GM18858 (cell line): ENCODE measurements around the gene OR13C2.
"Not testable (repeated sequence)": the region's sequence is repeated elsewhere in the genome, so short reads cannot be mapped to it uniquely, and the experiment has no call there.

ENCODE experiments used
- ATAC-seq: cut with Tn5 transposase; IDR thresholded peaks from one replicate; pipeline ENCODE4 v1.9.1; 2021; ENCODE audit not compliant: unreplicated experiment

The OR13C2 gene, protein sequence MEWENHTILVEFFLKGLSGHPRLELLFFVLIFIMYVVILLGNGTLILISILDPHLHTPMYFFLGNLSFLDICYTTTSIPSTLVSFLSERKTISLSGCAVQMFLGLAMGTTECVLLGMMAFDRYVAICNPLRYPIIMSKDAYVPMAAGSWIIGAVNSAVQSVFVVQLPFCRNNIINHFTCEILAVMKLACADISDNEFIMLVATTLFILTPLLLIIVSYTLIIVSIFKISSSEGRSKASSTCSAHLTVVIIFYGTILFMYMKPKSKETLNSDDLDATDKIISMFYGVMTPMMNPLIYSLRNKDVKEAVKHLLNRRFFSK

GRCh38 chr9:104605527-104605926 lies at the start of gene OR13C2:
Gene OR13C2, minus strand, starts transcription at chr9:104605627. Its CDS starts 0 bp downstream, at chr9:104605627.
- not testable (repeated sequence) for ATAC-seq

DNA sequence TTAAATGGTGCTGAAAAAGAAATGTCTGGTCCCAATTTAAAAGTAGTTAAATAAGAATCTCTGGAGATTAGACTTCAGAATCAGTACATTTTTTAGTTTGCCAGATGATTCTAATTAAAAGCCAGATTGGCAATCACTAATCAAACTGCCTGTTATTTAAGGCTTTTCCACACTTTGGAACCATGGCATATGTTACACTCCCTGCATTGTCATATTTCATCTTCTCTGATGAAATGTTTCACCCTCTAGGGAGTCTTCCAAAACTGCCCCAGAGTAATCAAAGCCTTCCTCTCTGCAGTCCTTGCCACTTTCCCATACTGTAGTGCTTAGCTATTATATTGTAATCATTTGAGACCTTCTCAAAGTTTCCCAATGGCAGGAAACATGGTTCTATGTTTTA lies 30.0 kb upstream of the OR13C2 start:
- no peak for ATAC-seq

DNA sequence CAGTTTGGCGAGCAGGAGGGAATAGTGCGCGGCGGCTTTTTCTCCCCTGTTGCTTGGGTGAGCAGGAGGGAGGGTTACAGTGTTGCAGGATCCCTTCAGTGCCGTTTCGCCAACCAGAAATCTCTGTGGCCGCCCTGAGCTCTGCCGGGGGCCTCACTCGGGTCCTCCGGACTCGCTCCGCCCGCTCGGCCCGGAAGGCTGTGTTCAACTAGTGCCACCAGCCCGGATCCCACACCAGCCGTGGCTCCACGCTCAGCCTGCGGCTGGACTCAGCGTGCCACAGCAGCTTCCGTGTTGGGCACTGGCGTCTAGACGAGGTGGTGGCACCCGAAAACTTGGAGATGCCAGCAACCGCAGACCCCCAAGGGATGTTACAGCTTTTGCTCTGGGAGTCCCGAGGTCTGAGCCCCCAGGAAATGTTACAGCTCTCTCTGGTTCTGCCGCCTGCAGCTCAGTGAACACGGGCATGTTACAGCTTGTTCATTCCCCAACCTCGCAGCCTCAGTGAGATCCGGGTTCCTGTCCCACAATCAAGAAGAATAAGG lies 28.6 kb upstream of the OR13C2 start:
- no peak for ATAC-seq

- not testable (repeated sequence) for ATAC-seq
Observed at GRCh38 chr9:104625964-104626363, 20.5 kb upstream of the OR13C2 start.

DNA sequence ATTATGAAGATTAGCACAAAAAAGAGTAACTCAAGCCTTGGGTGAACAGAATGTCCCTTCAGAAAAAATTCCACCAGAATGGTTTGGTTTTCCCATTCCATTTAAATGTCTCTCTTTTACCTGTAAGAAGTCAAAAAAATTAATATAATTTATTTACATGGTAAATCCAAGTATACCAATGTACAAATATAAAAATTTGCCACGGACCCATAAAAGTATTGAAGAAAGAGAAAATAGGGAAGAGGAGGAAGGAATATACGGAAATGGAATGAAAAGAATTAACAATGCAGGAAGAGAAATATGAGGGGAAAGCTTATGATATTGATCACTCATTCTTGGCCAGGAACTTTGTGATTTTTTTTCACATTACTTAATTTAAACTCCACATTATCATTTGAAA lies 12.7 kb upstream of the OR13C2 start, which contains the start of gene OR13C9:
TSS of gene OR13C9 (minus strand) at position 101 of the 400 bp plus-strand sequence. CDS start at position 101, 0 bp downstream.
- ATAC-seq = no peak

- ATAC-seq = no peak
Observed at GRCh38 chr9:104617418-104617817, 12.0 kb upstream of the OR13C2 start.

- ATAC-seq = no peak
Observed at GRCh38 chr9:104611213-104611612, 5.8 kb upstream of the OR13C2 start.

- no peak for ATAC-seq
Observed at GRCh38 chr9:104608336-104608735, 2.9 kb upstream of the OR13C2 start.

GRCh38 chr9:104606152-104606551 lies 725 bp upstream of the OR13C2 start:
- ATAC-seq = no peak

- ATAC-seq = no peak
Observed at GRCh38 chr9:104604801-104605200, 626 bp downstream of the OR13C2 start.

DNA sequence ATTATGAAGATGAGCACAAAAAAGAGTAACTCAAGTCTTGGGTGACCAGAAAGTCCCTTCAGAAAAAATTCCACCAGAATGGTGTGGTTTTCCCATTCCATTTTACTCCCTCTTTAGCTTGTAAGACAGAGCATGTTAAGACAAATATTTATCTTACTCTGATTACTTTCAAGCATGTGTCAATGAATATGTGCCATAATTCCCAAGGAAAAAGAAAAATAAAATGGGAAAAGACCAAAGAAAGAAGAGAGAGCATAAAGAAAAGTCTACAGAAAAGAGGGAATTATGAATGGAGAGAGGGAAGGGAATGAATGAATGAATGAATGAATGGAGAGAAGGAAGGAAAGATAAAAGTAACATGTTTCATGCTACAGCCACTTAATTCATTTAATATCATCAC lies 6.1 kb downstream of the OR13C2 start, which contains the start of gene OR13C5:
TSS of gene OR13C5 (minus strand) at position 101 of the 400 bp plus-strand sequence. CDS start at position 101, 0 bp downstream.
- ATAC-seq = not testable (repeated sequence)

DNA sequence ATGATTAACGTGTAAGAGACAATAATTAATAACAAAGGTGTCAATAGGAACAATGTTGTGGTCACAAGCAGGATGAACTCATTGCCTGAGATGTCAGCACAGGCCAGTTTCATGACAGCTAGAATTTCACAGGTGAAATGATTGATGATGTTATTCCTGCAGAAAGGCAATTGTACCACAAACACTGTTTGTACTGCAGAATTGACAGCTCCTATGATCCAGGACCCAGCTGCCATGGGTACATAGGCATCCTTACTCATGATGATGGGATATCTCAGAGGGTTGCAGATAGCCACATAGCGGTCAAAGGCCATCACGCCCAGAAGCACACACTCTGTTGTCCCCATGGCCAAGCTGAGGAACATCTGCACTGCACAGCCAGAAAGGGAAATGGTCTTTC lies 6.7 kb downstream of the OR13C2 start:
- ATAC-seq = not testable (repeated sequence)

- no peak for ATAC-seq
Observed at GRCh38 chr9:104589626-104590025, 15.8 kb downstream of the OR13C2 start.

GRCh38 chr9:104586496-104587180 lies 18.8 kb downstream of the OR13C2 start:
- no peak for ATAC-seq

DNA sequence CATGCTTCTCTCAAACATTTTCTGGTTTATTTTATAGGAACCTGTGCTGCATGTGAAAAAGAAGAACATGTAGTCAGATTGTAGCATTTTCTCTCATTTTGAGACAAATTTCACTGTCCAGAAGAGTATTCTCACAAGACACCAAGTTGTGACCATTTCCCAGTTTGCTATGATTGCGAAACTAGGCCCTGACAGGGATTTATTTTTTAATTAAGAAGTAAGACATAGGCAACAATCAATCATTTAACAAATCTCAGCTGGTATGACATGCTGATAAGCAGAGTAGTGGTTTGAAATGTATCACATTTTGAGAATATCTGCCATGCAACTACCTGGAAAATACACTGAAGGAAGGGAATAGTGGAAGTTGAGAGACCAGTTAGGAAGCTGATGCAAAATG lies 24.9 kb downstream of the OR13C2 start:
- ATAC-seq = no peak

DNA sequence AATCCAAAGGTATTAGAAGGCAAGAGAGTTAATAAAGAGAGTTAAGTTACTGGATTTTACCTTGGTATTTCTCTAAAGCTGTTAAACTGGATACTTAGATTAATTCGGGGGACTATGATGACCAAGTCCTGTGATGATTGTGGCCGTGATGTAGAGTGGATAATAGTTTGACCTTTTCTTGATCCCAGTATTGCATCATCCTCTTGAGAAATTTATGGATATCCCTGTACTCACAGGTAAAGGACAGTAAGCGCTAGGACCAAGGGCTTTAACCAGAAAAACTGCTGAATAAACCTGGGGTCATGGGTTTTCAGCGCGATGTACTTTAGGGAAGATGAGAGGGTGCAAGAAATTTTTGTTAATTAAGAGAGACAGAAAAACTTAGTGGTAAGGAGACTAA lies 28.2 kb downstream of the OR13C2 start:
- no peak for ATAC-seq

DNA sequence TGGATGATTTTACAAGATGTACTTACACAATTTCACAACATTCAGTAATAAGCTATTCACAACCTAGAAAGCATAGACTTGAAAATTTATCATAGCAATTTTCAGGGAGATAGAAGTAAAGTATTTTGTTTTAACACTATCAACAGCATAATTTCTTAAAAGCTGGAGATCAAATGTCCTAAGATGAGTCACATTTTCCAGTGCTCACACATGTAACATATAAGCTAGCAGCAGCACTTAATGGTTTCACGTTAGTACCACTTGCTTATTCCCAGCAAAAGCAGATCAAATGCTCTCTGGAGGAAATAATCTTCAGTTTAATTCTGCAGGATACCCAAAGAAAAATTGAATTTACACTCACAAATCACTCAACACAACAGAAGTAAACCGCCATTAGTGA lies 30.0 kb downstream of the OR13C2 start:
- no peak for ATAC-seq

GRCh38 chr9:104572612-104573011 lies 32.8 kb downstream of the OR13C2 start:
- no peak for ATAC-seq

DNA sequence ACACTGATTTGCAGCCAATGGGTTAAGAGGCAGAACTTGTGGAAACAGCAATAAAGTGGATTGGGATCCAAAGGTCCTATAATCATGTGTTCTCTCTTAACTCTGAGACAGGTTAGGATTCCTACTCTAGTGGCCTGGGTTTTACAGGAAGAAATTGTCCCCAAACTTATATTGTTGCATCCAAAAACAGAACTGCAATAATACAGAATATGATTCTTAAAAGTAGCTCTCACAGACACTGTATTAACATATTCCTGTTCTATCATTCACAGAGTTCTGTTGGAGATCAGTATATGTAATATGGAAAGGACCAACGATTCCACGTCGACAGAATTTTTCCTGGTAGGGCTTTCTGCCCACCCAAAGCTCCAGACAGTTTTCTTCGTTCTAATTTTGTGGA lies 36.6 kb downstream of the OR13C2 start, which contains the start of gene OR13C8:
TSS of gene OR13C8 (plus strand) at position 301 of the 400 bp plus-strand sequence. CDS start at position 301, 0 bp downstream.
- no peak for ATAC-seq

DNA sequence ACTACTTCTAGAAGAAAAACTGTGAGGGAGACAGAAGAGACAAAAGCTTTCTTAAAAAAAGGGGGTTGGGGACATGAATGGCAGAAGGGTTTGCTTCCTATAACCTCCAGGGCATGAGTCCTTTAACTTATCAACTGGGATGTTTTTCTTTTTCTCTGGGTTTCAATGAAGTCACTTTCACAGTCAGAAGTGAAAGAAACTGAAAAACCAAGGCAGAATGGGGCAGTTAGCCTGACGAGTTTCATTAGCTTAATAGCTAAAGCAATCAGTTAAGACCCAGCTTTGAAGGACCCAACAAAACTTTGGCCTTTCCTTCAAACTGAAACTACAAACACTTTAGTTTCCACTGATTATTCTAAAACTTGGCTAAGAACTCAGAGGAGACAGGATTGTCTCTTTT lies 41.1 kb downstream of the OR13C2 start:
- no peak for ATAC-seq

DNA sequence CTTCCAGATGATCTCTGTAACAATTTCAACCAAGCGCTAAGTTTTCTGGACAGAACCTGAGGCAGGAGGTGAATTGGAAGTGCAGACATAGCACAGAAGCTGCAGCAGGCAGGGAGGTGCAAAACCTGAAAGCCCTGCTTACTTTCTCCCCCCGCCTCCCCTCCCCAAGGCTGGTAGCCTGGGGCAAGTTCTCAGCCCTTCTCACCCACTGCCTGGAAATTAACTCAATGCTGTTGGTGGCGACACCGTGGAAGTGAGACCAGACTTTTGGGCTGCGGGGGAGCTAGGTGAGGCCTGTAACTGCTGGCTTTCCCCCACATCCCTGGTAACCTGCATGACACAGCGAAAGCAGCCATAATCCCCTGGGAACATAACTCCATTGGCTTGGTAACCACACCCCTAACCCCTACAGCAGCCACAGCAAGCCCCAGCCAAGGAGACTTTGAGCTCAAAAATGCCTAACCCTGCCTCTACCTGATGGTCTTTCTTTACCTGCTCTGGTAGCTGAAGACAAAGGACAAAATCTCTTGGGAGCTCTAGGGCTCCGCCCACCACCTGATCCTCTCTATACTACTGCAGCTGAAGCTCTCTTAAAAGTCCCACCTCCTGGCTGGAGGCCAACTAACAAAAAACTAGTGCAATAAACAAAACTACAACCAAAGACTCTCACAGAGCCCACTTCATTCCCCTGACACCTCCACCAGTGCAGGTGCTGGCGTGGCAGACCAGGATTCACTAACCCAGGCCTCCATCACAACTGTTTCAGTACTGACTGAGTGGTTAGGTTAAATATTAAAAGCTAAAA lies 48.4 kb downstream of the OR13C2 start:
- no peak for ATAC-seq
